ENCODE results near the gene SLC37A1.

The SLC37A1 gene

DNA sequence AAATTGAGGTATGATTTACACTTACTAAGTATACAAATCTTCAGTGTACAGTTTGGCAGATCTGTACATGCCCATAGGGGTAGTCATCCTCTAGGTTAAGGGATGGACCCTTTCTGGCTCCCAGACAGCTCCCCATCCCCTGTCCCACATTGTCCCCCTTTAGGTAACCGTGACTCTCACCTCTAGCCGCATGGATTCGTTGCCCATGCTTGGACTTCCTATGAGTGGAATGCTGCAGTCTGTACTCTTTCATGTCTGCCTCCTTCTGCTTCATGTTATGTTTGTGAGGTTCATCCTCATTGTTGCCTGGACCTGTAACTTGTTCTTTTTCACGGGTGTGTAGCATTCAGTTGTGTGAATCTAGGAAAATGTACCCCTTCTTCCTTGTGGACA is 20.3 kb downstream of the SLC37A1 start:
- no peak overlapping the region for H3K27ac ChIP-seq
- TF ChIP-seq, protein P1, sequence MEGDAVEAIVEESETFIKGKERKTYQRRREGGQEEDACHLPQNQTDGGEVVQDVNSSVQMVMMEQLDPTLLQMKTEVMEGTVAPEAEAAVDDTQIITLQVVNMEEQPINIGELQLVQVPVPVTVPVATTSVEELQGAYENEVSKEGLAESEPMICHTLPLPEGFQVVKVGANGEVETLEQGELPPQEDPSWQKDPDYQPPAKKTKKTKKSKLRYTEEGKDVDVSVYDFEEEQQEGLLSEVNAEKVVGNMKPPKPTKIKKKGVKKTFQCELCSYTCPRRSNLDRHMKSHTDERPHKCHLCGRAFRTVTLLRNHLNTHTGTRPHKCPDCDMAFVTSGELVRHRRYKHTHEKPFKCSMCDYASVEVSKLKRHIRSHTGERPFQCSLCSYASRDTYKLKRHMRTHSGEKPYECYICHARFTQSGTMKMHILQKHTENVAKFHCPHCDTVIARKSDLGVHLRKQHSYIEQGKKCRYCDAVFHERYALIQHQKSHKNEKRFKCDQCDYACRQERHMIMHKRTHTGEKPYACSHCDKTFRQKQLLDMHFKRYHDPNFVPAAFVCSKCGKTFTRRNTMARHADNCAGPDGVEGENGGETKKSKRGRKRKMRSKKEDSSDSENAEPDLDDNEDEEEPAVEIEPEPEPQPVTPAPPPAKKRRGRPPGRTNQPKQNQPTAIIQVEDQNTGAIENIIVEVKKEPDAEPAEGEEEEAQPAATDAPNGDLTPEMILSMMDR (conservative IDR thresholded peaks at IDR 0.05; ENCODE audit: low read depth), result no peak
- POLR2A ChIA-PET (ENCODE audit: low non-redundant PET), result no interaction called here
- no peak for DNase-seq (ENCODE audit: low spot score)
- CTCF ChIA-PET, result no interaction called here

DNA sequence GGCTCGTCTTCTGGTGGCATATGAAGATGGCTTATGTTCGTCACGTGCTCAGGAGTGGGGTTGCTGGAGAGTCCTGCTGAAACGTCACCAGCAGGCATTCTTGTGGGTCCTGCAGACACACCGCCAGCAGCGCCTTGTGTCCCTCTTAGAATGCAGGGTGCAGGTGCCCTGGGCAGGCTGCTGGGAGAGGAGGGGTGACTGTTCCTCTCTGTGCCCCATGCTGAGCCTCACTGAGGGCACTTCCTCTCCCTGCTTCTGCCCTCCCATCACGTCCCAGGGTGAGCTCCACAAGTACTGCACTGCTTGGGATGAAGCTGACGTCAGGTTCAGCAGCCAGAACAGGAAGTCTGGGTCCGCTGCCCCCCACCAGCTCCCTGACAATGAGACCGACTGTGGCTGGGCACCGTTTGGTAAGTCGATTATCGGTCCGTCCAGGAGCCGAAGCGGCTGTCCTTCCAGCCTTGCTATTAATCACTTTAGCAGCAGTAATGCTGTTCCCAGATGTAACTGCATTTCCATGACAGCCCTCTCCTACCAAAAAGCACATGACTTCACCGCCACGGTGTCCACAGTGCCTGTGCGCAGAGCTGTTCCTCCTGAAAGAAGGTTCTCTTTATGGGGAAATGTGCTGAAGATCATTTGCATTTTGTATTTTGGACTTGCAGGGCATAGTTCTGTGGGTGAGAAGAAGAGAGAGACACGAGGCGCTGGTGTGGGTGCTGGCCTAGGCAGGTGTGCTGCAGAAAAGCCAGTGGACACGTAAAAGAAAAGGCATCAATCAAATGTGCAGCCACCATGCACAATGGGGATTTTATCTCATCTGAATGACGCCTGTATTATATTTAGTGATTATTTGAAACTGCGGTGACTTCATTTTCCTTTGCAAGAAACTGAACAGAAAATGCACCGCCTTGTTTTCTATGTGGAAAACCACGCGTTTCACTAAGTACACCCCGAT is 21.0 kb downstream of the SLC37A1 start:
- TF ChIP-seq, protein P1 (conservative IDR thresholded peaks at IDR 0.05; ENCODE audit: low read depth), result no peak
- POLR2A ChIA-PET (ENCODE audit: low non-redundant PET), result no interaction called here
- CTCF ChIA-PET, result interaction anchor here (0.7 to 2.4 kb wide), 2 partner anchors 10 to 68 kb away, joined by 5 to 8 read pairs; no protein-coding TSS in a partner anchor
- no peak for DNase-seq (ENCODE audit: low spot score)
- no peak overlapping the region for H3K27ac ChIP-seq

DNA sequence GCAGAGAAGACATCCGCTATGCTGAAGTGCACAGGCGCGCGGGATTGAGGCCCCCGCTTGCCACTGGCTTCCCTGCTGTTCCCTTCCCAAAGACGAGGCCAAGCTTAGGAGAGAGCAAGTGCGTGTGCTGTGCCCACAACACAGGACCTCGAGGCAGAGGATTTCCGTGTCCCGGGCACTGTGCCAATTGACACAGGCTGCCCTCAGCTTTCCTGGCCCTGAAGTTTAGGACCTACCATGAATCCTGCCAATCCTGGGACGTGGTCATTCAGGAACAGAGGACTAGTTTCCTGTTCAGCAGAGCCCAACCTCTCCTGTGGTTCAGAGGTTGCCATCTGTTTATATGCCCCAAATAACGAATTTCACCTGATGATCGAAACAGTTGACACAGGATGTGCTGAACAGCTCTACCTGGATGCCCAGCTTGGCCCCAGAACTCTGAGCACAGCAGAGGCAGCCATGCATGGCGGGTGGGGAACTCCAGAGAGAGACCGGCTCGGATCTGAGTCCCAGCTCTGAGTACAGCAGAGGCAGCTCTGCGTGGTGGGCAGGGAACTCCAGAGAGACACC is 22.0 kb downstream of the SLC37A1 start:
- POLR2A ChIA-PET (ENCODE audit: low non-redundant PET), result no interaction called here
- CTCF ChIA-PET, result interaction anchor here (1.0 to 2.4 kb wide), 3 partner anchors 69 to 390 kb away, joined by 3 to 8 read pairs (median 3); no protein-coding TSS in a partner anchor
- DNase-seq (ENCODE audit: low spot score), result no peak
- TF ChIP-seq, protein P1 (conservative IDR thresholded peaks at IDR 0.05; ENCODE audit: low read depth), result no peak
- no peak overlapping the region for H3K27ac ChIP-seq

DNA sequence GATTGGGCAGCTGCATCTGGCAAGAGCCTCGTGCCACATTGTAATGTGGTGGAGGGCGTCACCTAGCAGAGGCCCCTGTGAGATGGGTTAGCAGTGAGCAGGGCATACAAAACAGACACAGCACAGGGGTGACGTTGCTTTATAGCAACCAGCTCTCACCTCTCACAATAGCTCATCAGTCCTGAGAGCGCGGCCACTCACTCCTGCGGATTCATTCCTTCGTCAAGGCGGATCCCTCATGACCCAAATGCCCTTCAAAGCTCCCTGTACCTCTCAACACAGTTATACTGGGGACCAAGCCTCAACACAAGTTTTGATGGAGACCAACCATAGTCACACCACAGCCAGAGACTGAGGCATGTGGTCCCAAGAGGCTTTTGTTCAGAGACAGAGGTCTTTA is 22.9 kb downstream of the SLC37A1 start:
- TF ChIP-seq, protein P1 (conservative IDR thresholded peaks at IDR 0.05; ENCODE audit: low read depth), result no peak
- no peak overlapping the region for H3K27ac ChIP-seq
- DNase-seq (ENCODE audit: low spot score), result no peak
- ChIA-PET POLR2A (ENCODE audit: low non-redundant PET) (no interaction called here), CTCF (interaction anchor here (0.6 to 2.4 kb wide), 4 partner anchors 8 to 391 kb away, joined by 3 to 8 read pairs (median 4); no protein-coding TSS in a partner anchor)

DNA sequence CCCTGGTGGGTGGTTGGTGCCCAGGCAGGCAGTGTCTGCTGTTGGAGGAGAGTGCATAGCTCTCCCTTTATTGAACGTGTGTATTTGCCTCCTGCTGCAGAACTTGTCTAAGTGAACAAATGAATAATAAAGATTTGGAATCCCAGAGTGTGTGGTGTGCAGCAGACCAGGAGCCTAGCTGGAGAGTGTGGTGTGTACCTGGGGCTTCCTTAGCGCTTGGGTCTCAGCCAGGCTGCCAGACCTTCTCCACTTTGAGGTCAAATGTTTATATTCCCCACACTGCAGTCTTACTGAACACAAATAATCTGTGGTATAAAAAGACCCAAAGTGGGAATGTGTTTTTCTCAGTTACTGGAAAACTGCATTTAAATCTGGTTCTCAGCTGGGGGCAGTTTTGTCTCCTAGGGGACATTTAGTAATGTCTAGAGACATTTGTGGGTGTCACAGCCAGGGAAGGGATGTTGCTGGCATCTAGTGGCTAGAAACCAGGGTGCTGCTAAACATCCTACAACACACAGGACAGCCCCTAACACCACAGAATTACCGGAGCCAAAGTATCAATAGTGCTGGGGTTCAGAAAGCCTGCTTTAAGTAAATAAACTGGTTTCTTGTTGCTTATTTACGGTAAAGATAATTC is 23.6 kb downstream of the SLC37A1 start:
- ChIA-PET CTCF (interaction anchor here (0.6 to 2.4 kb wide), 4 partner anchors 9 to 391 kb away, joined by 3 to 8 read pairs (median 4); no protein-coding TSS in a partner anchor), POLR2A (ENCODE audit: low non-redundant PET) (no interaction called here)
- DNase-seq (ENCODE audit: low spot score), result no peak
- no peak overlapping the region for H3K27ac ChIP-seq
- TF ChIP-seq, protein P1 (conservative IDR thresholded peaks at IDR 0.05; ENCODE audit: low read depth), result peak; percentile 26; the same call in 1 of the 2 replicates

Measured in RWPE1 (cell line).